Sigmoid colon (tissue), 7 donors: Measurements from ENCODE around the gene PLEKHG4B. TPM values are rescaled to one million over a fixed set of nuclear protein-coding genes. Genes with fewer than 3 reads are reported as not detected.
A peak's percentile ranks its signal among the peaks of the same experiment; 100 is the strongest.

Experiments
- DNase-seq: peaks from one replicate; pipeline ENCODE4 v3.0.0-alpha.2; 2019
- H3K27ac ChIP-seq, 4 donors: fragments of 200-600 bp; sonication (generic); one replicate each; pipeline ENCODE4 v1.5.1; 2016 to 2019; ENCODE audit warnings: mild to moderate bottlenecking in 1 of 4
- H3K27me3 ChIP-seq, 3 donors: fragments of 200-600 bp; sonication (generic); one replicate each; pipeline ENCODE4 v1.5.1; 2019; ENCODE audit warnings: mild to moderate bottlenecking in 1 of 3
- H3K36me3 ChIP-seq, 4 donors: fragments of 200-600 bp; sonication (generic); one replicate each; pipeline ENCODE4 v1.5.1; 2016 to 2019
- H3K4me1 ChIP-seq, 4 donors: fragments of 200-600 bp; sonication (generic); one replicate each; pipeline ENCODE4 v1.5.1; 2017 to 2019
- H3K4me3 ChIP-seq, 4 donors: fragments of 200-600 bp; sonication (generic); one replicate each; pipeline ENCODE4 v1.5.1; 2017 to 2019; ENCODE audit warnings: mild to moderate bottlenecking in 2 of 4, moderate library complexity in 1 of 4
- H3K9me3 ChIP-seq, 4 donors: fragments of 200-600 bp in 3 of 4; sonication (generic) in 3 of 4; one replicate each; pipeline versions ENCODE4 v1.5.1 to v1.6.1; 2013 to 2019
- CTCF ChIP-seq, 4 experiments: fragments of 450-650 bp in 3 of 4; fragments of 200-600 bp in 1 of 4; IDR thresholded peaks; one replicate each; pipeline ENCODE4 v1.5.1; 2016 to 2019; ENCODE audit warnings: antibody characterized with exemption in 4 of 4, mild to moderate bottlenecking in 3 of 4, moderate library complexity in 2 of 4
- EP300 ChIP-seq, 4 donors: sonication (generic); formaldehyde crosslinking; IDR thresholded peaks; one replicate each; pipeline ENCODE4 v1.6.1; 2017; ENCODE audit warnings: antibody characterized with exemption in 4 of 4
- POLR2A ChIP-seq, 2 donors: fragments of 450-650 bp; IDR thresholded peaks; one replicate each; pipeline ENCODE4 v1.6.1; 2016; ENCODE audit warnings: antibody characterized with exemption in 2 of 2, mild to moderate bottlenecking in 2 of 2, moderate library complexity in 2 of 2
- POLR2AphosphoS5 ChIP-seq, 4 donors: sonication (generic); formaldehyde crosslinking; IDR thresholded peaks; one replicate each; pipeline ENCODE4 v1.6.1; 2017; ENCODE audit warnings: antibody characterized with exemption in 4 of 4
- WGBS, 2 donors: extraction: QIAGEN DNeasy Blood & Tissue Kit; methylation state at CpG; one replicate each; pipeline ENCODE4 v1.1.7; 2013; 5-methylcytosine and 5-hydroxymethylcytosine counted together
- intact Hi-C: fragments of 100-400 bp; cut with DNase I; formaldehyde crosslinking; loops from one replicate; pipeline ENCODE4 v1.15.1; 2023
- polyA plus RNA-seq, 3 donors: library from polyadenylated mRNA; stranded (reverse); fragments of 200-250 nt; gene quantifications; one replicate each; pipeline ENCODE4 v1.2.3, GENCODE V29; 2013
- total RNA-seq, 4 donors: library from RNA; depleted of rRNA; stranded (reverse); fragments of >200 nt; gene quantifications; one replicate each; pipeline ENCODE4 v1.1.0, GENCODE V29; 2016
- donor health status: healthy with polysubstance abuse.
- donor health status: Bipolar disorder and iron deficiency.
- donor health status: healthy.

PLEKHG4B gene
- total and polyA plus RNA-seq, 7 donors: 0.04 to 1.9 (median 0.36) TPM; not detected in 2

DNA sequence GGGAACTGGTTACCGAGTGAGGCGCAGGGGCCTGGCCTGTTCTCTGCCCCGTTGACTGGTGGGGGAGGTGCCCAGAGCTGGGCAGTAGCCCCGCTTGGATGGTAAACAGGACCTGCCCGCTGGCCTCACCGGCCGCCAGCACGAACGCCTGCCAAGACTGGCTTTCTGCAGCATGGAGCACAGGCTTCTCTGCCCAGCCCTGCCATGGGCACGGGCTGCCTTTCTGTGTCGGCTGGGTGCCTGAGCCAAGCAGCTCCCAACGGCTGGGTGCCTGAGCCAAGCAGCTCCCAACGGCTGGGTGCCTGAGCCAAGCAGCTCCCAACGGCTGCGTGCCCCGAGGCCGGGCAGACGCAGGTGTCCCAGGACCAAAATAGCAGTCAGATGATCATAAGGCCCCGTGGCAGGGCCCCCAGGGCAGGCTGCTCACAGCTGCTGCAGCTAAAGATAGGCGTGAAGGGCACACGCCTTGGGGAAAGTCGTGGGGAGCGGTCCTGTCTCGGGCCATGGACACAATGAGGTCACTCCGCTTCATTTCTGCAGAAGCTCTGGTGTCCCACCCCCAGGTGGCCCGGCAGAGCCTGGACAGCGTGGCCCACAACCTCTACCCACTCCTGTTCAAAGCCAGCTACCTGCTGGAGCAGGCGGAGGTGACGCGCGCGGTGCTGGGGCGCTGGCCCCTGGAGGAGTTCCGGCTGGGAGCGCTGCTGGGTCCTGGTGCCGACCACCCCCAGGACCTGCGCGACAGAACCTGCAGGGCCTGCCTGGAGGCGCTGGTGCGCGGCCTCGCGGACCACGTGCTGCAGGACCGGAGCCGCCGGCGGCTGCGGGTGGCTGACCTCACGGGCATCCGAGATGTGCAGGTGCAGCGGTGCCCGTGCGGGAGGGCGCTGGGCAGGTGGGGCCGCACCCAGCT lies 99.3 kb downstream of the PLEKHG4B start, which contains the start of gene LRRC14B:
LRRC14B (plus strand) TSS at position 460 of the 913 bp plus-strand sequence; CDS start at position 504, 44 bp downstream.
- WGBS, 2 donors: 8 to 17% methylated on average over 56 of the region's 56 CpGs
- intact Hi-C loops: no loop called here
- peak; percentile 87 for DNase-seq
- TF ChIP-seq POLR2AphosphoS5 (IDR thresholded peaks at IDR 0.05) (peak in 2 of 4 donors; percentile 16 to 30), POLR2A (IDR thresholded peaks at IDR 0.05) (no peak), CTCF (IDR thresholded peaks at IDR 0.05) (no peak), EP300 (IDR thresholded peaks at IDR 0.05) (peak in 1 of 4 donors; percentile 24)
- Histone ChIP-seq H3K27me3 (peaks cover 0 to 14% (median 0%) of the 10 kb centered on the region in 3 donors), H3K4me1 (peaks cover 0 to 33% (median 26%) of the 10 kb centered on the region in 4 donors), H3K36me3 (no peaks in the 10 kb centered on the region), H3K9me3 (no peaks in the 10 kb centered on the region), H3K4me3 (peak within 1 kb of the TSS in 2 of 4 donors; percentile 24 to 28), H3K27ac (peak within 1 kb of the TSS; percentile 53 to 75 (median 60))

- 84 to 86% methylated on average over 46 of the region's 46 CpGs for WGBS, 2 donors
- peak; percentile 59 for DNase-seq
- H3K36me3 ChIP-seq: no peaks in the 10 kb centered on the region
- H3K27me3 ChIP-seq: peaks cover 0 to 14% (median 0%) of the 10 kb centered on the region in 3 donors
- H3K4me1 ChIP-seq: peaks cover 0 to 33% (median 26%) of the 10 kb centered on the region in 4 donors
- TF ChIP-seq POLR2AphosphoS5 (IDR thresholded peaks at IDR 0.05): no peak
- no peak for TF ChIP-seq CTCF (IDR thresholded peaks at IDR 0.05)
- TF ChIP-seq POLR2A (IDR thresholded peaks at IDR 0.05): no peak
- TF ChIP-seq EP300 (IDR thresholded peaks at IDR 0.05): no peak
- no peaks in the 10 kb centered on the region for H3K9me3 ChIP-seq
- intact Hi-C loops: no loop called here
- H3K4me3 ChIP-seq: no peak overlapping the region
- H3K27ac ChIP-seq: peak overlapping the region in 2 of 4 donors; percentile 54 to 66
Observed at GRCh38 chr5:191949-192690, 100.2 kb downstream of the PLEKHG4B start.

- no peak for DNase-seq
- H3K27ac ChIP-seq: no peak overlapping the region
- intact Hi-C loops: no loop called here
- TF ChIP-seq CTCF (IDR thresholded peaks at IDR 0.05) (no peak), POLR2A (IDR thresholded peaks at IDR 0.05) (no peak), POLR2AphosphoS5 (IDR thresholded peaks at IDR 0.05) (no peak), EP300 (IDR thresholded peaks at IDR 0.05) (no peak)
- H3K27me3 ChIP-seq: peaks cover 0 to 14% (median 0%) of the 10 kb centered on the region in 3 donors
- H3K4me3 ChIP-seq: no peak overlapping the region
- no peaks in the 10 kb centered on the region for H3K36me3 ChIP-seq
- no peaks in the 10 kb centered on the region for H3K9me3 ChIP-seq
- 81 to 82% methylated on average over 9 of the region's 9 CpGs for WGBS, 2 donors
- peaks cover 0 to 31% (median 26%) of the 10 kb centered on the region in 4 donors for H3K4me1 ChIP-seq
Observed at GRCh38 chr5:192691-192969, 100.7 kb downstream of the PLEKHG4B start.

GRCh38 chr5:192970-193831 lies 101.2 kb downstream of the PLEKHG4B start:
- intact Hi-C loops: no loop called here
- peak; percentile 67 for DNase-seq
- peaks cover 0 to 25% (median 21%) of the 10 kb centered on the region in 4 donors for H3K4me1 ChIP-seq
- H3K27me3 ChIP-seq: peaks cover 0 to 14% (median 0%) of the 10 kb centered on the region in 3 donors
- no peaks in the 10 kb centered on the region for H3K9me3 ChIP-seq
- H3K36me3 ChIP-seq: no peaks in the 10 kb centered on the region
- H3K27ac ChIP-seq: no peak overlapping the region
- H3K4me3 ChIP-seq: no peak overlapping the region
- TF ChIP-seq EP300 (IDR thresholded peaks at IDR 0.05): no peak
- no peak for TF ChIP-seq POLR2AphosphoS5 (IDR thresholded peaks at IDR 0.05)
- no peak for TF ChIP-seq POLR2A (IDR thresholded peaks at IDR 0.05)
- no peak for TF ChIP-seq CTCF (IDR thresholded peaks at IDR 0.05)
- 88% methylated on average over 17 of the region's 17 CpGs for WGBS, 2 donors
